Measurements from ENCODE around the gene NDUFA6.

NDUFA6 gene

GRCh38 chr22:42062506-42063170, 27.9 kb downstream of the NDUFA6 start:
- no peak overlapping the region for H3K27ac ChIP-seq
- no peak for TF ChIP-seq ZFX (IDR thresholded peaks at IDR 0.05)
- TF ChIP-seq CTCF (conservative IDR thresholded peaks at IDR 0.05), result no peak

- no peak overlapping the region for H3K27ac ChIP-seq
- TF ChIP-seq CTCF (conservative IDR thresholded peaks at IDR 0.05) (no peak), ZFX (IDR thresholded peaks at IDR 0.05) (no peak)
These were observed 29.5 kb downstream of the NDUFA6 start for GRCh38 chr22:42061041-42061440.

GRCh38 chr22:42060489-42060888, 30.1 kb downstream of the NDUFA6 start:
- TF ChIP-seq CTCF (conservative IDR thresholded peaks at IDR 0.05) (no peak), ZFX (IDR thresholded peaks at IDR 0.05) (no peak)
- no peak overlapping the region for H3K27ac ChIP-seq

- no peak overlapping the region for H3K27ac ChIP-seq
- TF ChIP-seq CTCF (conservative IDR thresholded peaks at IDR 0.05), result no peak
- TF ChIP-seq ZFX (IDR thresholded peaks at IDR 0.05), result no peak
These were observed 33.6 kb downstream of the NDUFA6 start for GRCh38 chr22:42056757-42057511.

- TF ChIP-seq CTCF (conservative IDR thresholded peaks at IDR 0.05) (no peak), ZFX (IDR thresholded peaks at IDR 0.05) (no peak)
- no peak overlapping the region for H3K27ac ChIP-seq
These were observed 37.8 kb downstream of the NDUFA6 start for GRCh38 chr22:42052765-42053164.

GRCh38 chr22:42050641-42051180, 39.9 kb downstream of the NDUFA6 start:
- TF ChIP-seq ZFX (IDR thresholded peaks at IDR 0.05), result no peak
- no peak for TF ChIP-seq CTCF (conservative IDR thresholded peaks at IDR 0.05)
- no peak overlapping the region for H3K27ac ChIP-seq

- TF ChIP-seq CTCF (conservative IDR thresholded peaks at IDR 0.05), result no peak
- no peak for TF ChIP-seq ZFX (IDR thresholded peaks at IDR 0.05)
- no peak overlapping the region for H3K27ac ChIP-seq
These were observed 48.8 kb downstream of the NDUFA6 start for GRCh38 chr22:42041784-42042183.
